Measurements from ENCODE around the gene PGAP3.

DNA sequence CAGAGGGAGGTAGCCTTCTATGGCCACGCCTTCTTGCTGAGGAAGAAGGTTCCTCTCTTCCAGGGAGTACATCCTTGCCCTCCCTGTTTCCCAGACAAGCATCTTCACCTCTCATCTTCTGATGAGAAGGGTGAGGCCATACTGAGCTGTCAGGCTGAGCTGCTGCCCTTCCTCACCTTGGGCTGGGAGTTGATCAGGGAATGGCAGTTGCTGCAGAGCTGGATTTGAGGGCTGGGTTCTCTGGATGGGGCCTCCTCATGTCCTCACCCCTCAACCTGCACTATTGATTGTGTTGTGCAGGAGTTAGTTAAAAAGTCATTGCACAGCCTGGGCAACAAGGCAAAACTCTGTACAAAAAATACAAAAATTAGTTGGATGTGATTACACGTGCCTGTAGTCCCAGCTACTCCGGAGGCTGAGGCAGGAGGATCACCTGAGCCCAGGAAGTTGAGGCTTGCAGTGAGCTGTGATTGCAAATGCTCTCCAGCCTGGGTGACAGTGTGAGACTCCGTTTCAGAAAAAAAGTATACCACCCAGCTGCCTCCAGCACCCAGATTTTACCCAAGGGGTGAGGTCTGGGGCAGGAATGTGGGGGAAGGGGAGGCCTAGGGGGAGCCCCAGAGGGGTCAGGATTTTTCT is 14.0 kb upstream of the PGAP3 start:
- TF ChIP-seq, protein P1, sequence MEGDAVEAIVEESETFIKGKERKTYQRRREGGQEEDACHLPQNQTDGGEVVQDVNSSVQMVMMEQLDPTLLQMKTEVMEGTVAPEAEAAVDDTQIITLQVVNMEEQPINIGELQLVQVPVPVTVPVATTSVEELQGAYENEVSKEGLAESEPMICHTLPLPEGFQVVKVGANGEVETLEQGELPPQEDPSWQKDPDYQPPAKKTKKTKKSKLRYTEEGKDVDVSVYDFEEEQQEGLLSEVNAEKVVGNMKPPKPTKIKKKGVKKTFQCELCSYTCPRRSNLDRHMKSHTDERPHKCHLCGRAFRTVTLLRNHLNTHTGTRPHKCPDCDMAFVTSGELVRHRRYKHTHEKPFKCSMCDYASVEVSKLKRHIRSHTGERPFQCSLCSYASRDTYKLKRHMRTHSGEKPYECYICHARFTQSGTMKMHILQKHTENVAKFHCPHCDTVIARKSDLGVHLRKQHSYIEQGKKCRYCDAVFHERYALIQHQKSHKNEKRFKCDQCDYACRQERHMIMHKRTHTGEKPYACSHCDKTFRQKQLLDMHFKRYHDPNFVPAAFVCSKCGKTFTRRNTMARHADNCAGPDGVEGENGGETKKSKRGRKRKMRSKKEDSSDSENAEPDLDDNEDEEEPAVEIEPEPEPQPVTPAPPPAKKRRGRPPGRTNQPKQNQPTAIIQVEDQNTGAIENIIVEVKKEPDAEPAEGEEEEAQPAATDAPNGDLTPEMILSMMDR (IDR thresholded peaks at IDR 0.05; ENCODE audit: low read length) = no peak
- no peak for TF ChIP-seq EZH2 (optimal IDR thresholded peaks at IDR 0.05; ENCODE audit: low read depth, low read length)

Data from MM.1S (cell line).